Measurements from ENCODE around the gene PTPRR. TPM values are rescaled to one million over a fixed set of nuclear protein-coding genes. Genes with fewer than 3 reads are reported as not detected.

PTPRR gene
- total and polyA plus RNA-seq, 9 donors: 1.1 to 3.3 (median 2.3) TPM

DNA sequence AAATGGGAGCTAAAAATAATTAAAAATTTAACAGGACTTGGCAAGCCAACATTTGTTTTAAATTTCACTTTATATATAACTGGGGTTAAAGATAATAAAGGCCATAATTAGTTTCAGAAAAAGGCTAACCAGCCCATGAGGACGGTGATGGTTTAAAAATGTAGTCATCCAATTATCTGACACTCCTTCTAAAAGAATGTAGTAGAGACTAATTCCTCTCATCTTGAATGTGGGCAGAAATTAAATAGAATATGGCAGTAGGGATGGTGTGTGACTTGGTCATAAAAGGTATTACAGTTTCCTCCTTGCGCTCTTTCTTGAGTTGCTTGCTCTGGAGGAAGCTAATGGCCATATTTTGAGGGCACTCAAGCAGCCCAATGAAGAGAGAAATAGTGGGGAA is 234.2 kb downstream of the PTPRR start:
- no CpG with 5 or more reads among the region's 2 CpGs for WGBS (ENCODE audit: insufficient coverage)
- Histone ChIP-seq H3K27ac (ENCODE audit: low read length) (no peak overlapping the region), H3K4me3 (ENCODE audit: low read length) (no peak overlapping the region), H3K4me1 (ENCODE audit: control insufficient read depth, insufficient read depth, low read length) (peaks cover 2% of the 10 kb centered on the region), H3K9me3 (replicated peaks; ENCODE audit: control insufficient read depth, low read depth, low read length) (no peaks in the 10 kb centered on the region), H3K27me3 (ENCODE audit: control insufficient read depth, insufficient read depth, low read length) (no peaks in the 10 kb centered on the region), H3K36me3 (ENCODE audit: control insufficient read depth, insufficient read depth, low read length) (no peaks in the 10 kb centered on the region)
- DNase-seq: no peak

DNA sequence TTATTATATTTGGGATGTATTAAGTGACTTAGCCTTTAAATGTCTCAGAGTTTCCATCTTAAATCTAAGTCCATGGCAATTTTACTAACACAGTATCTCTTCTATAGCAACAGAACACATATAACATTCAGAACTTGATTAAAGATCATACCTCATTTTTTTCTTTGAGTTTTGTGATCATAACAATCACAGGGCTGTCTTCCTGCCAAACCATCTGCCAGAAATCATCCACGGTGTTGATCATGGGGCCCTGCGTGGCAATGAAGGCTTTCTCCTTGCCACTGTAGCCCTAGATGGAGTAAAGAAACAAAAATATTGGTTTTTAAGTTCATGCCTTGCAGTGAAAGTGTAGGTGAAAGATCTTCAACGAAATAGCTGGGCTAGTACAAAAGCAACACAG is 236.6 kb downstream of the PTPRR start:
- no peak for DNase-seq
- 100% methylated on average over 1 of the region's 3 CpGs for WGBS (ENCODE audit: insufficient coverage)
- no peak overlapping the region for H3K27ac ChIP-seq (ENCODE audit: low read length)
- no peaks in the 10 kb centered on the region for H3K27me3 ChIP-seq (ENCODE audit: control insufficient read depth, insufficient read depth, low read length)
- no peaks in the 10 kb centered on the region for H3K4me1 ChIP-seq (ENCODE audit: control insufficient read depth, insufficient read depth, low read length)
- no peak overlapping the region for H3K4me3 ChIP-seq (ENCODE audit: low read length)
- no peaks in the 10 kb centered on the region for H3K36me3 ChIP-seq (ENCODE audit: control insufficient read depth, insufficient read depth, low read length)
- H3K9me3 ChIP-seq (replicated peaks; ENCODE audit: control insufficient read depth, low read depth, low read length): no peaks in the 10 kb centered on the region

DNA sequence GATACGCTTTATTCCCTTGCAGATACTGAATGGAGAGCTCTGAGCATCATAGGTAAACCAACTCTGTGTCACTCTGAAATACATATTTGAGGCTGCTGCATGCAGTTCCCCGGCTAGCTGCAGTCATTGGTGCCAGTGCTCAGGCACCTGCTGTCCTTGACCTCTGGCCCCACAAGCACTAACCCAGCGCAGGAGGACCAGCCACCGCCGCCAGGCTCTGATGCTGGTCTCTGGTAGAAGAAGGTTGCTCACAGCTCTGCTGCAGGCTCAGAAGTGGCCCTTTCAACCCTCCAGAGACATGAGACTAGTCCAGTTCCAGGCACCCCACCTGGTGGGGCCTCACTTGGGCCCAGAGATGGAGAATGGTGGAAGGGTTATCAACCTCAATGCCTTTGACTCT is 248.8 kb downstream of the PTPRR start:
- no peaks in the 10 kb centered on the region for H3K9me3 ChIP-seq (replicated peaks; ENCODE audit: control insufficient read depth, low read depth, low read length)
- no peaks in the 10 kb centered on the region for H3K27me3 ChIP-seq (ENCODE audit: control insufficient read depth, insufficient read depth, low read length)
- no peak overlapping the region for H3K27ac ChIP-seq (ENCODE audit: low read length)
- H3K36me3 ChIP-seq (ENCODE audit: control insufficient read depth, insufficient read depth, low read length): no peaks in the 10 kb centered on the region
- WGBS (ENCODE audit: insufficient coverage): 96% methylated on average over 4 of the region's 5 CpGs
- DNase-seq: no peak
- no peaks in the 10 kb centered on the region for H3K4me1 ChIP-seq (ENCODE audit: control insufficient read depth, insufficient read depth, low read length)
- no peak overlapping the region for H3K4me3 ChIP-seq (ENCODE audit: low read length)

DNA sequence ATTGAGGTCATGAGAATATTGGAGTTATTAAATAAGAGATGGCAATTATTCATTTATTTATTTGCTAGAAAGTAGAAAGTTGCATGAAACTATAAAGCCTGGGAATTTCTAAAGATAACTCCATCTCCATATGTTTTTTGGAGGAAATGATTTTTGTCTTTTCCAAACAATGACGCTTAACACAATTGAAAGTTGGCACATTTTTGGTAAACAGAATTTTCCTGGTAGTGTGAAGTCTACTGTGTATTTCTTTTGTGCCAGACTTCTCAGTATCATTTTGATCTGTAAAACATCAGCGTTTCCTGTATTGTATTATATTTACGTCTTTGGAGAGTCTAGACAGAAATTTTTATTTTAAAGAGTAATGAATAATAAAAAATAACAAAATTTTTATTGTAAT is 249.6 kb downstream of the PTPRR start:
- no CpG with 5 or more reads among the region's 3 CpGs for WGBS (ENCODE audit: insufficient coverage)

DNA sequence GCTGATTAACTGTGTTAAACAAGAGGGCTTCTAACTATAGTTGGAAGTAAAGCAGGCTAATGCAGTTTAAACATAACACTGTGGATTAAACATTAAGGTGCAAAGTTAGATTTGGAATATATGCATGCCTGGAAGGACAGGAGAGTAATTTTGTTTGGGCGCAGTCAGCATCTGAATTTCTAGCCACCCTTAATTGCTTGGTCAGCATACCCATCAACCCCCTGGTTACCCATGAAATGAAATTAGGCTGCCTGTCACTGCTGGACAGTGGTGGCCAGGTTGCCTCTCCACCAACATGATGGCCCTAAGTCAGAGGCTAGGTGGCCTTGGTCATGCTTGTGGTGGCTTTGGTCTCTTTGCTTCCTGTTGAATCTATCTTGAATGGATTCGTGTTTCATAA is 253.3 kb downstream of the PTPRR start:
- DNase-seq: no peak
- H3K27ac ChIP-seq (ENCODE audit: low read length): no peak overlapping the region
- H3K4me3 ChIP-seq (ENCODE audit: low read length): no peak overlapping the region
- WGBS (ENCODE audit: insufficient coverage): no CpG with 5 or more reads among the region's 2 CpGs
- no peaks in the 10 kb centered on the region for H3K27me3 ChIP-seq (ENCODE audit: control insufficient read depth, insufficient read depth, low read length)
- no peaks in the 10 kb centered on the region for H3K36me3 ChIP-seq (ENCODE audit: control insufficient read depth, insufficient read depth, low read length)
- H3K9me3 ChIP-seq (replicated peaks; ENCODE audit: control insufficient read depth, low read depth, low read length): no peaks in the 10 kb centered on the region
- H3K4me1 ChIP-seq (ENCODE audit: control insufficient read depth, insufficient read depth, low read length): peaks cover 2% of the 10 kb centered on the region

More for the DNA sequence above, 249.6 kb downstream of the PTPRR start:
- H3K27me3 ChIP-seq (ENCODE audit: control insufficient read depth, insufficient read depth, low read length): no peaks in the 10 kb centered on the region
- no peaks in the 10 kb centered on the region for H3K4me1 ChIP-seq (ENCODE audit: control insufficient read depth, insufficient read depth, low read length)
- H3K36me3 ChIP-seq (ENCODE audit: control insufficient read depth, insufficient read depth, low read length): no peaks in the 10 kb centered on the region
- no peak overlapping the region for H3K27ac ChIP-seq (ENCODE audit: low read length)
- no peaks in the 10 kb centered on the region for H3K9me3 ChIP-seq (replicated peaks; ENCODE audit: control insufficient read depth, low read depth, low read length)
- H3K4me3 ChIP-seq (ENCODE audit: low read length): no peak overlapping the region
- no peak for DNase-seq

DNA sequence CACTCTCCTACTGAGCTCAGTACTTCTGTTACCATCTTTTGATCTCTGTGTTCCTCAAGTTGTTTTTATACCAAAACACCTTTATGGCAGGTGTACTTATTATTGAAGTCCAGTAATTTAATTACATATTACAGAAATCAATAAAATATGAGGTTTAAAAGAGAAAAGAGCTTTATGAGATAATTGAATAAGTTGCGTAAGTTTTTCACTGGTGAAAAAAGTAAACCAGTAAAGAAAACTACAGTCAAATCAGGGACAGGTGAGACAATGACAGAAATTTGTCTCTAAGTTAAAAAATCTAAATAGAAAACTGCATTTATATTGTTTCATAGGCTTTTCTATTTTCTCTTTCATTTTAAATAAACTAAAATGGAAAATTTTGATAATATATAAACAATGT is 254.2 kb downstream of the PTPRR start:
- Histone ChIP-seq H3K27me3 (ENCODE audit: control insufficient read depth, insufficient read depth, low read length) (no peaks in the 10 kb centered on the region), H3K9me3 (replicated peaks; ENCODE audit: control insufficient read depth, low read depth, low read length) (no peaks in the 10 kb centered on the region), H3K36me3 (ENCODE audit: control insufficient read depth, insufficient read depth, low read length) (no peaks in the 10 kb centered on the region), H3K4me1 (ENCODE audit: control insufficient read depth, insufficient read depth, low read length) (peaks cover 2% of the 10 kb centered on the region), H3K27ac (ENCODE audit: low read length) (no peak overlapping the region), H3K4me3 (ENCODE audit: low read length) (no peak overlapping the region)
- WGBS (ENCODE audit: insufficient coverage): no CpG with 5 or more reads among the region's 1 CpG
- no peak for DNase-seq

DNA sequence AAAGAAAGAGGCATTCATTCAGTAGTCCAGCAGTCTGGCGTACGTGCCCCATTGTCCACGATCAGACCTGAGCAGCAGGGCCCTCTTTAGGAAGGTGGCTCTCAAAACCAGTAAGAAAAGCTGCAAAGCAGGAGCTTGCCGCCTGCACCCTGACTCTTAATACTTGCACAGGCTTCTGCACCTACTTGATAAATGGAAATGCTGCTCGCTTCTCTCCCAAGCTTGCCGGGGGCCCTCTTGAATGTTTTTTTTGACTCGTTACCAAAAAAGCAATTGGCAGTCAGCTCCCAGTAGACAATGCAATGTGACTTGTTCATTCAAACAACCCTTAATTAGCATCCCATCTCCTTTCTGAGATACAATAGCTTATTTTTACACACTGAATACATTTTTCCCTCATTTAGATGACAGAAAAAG is 256.1 kb downstream of the PTPRR start:
- Histone ChIP-seq H3K36me3 (ENCODE audit: control insufficient read depth, insufficient read depth, low read length) (no peaks in the 10 kb centered on the region), H3K9me3 (replicated peaks; ENCODE audit: control insufficient read depth, low read depth, low read length) (no peaks in the 10 kb centered on the region), H3K4me1 (ENCODE audit: control insufficient read depth, insufficient read depth, low read length) (peaks cover 5% of the 10 kb centered on the region), H3K4me3 (ENCODE audit: low read length) (no peak overlapping the region), H3K27ac (ENCODE audit: low read length) (peak overlapping the region; percentile 38), H3K27me3 (ENCODE audit: control insufficient read depth, insufficient read depth, low read length) (no peaks in the 10 kb centered on the region)
- DNase-seq: peak; percentile 35
- WGBS (ENCODE audit: insufficient coverage): 47% methylated on average over 7 of the region's 7 CpGs

DNA sequence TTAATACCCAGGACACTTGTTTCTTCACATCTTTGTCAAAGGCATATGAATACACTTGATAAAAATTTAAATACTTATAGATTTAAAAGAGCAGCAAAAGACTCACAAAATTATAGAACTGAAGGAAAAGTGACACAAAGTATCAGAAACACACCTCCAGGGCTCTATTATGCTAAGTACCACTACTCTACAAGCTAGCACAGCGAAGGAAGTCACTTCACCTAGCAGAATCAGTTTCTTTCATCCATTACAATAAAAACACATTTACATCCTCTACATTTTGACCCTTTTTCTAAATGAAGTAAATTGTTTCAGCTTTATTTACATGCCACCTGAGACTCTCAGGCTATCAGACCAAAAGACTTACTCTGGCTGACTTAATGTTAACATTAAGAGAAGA is 256.7 kb downstream of the PTPRR start:
- Histone ChIP-seq H3K4me3 (ENCODE audit: low read length) (no peak overlapping the region), H3K4me1 (ENCODE audit: control insufficient read depth, insufficient read depth, low read length) (peaks cover 5% of the 10 kb centered on the region), H3K27ac (ENCODE audit: low read length) (peak overlapping the region; percentile 38), H3K9me3 (replicated peaks; ENCODE audit: control insufficient read depth, low read depth, low read length) (no peaks in the 10 kb centered on the region), H3K36me3 (ENCODE audit: control insufficient read depth, insufficient read depth, low read length) (no peaks in the 10 kb centered on the region), H3K27me3 (ENCODE audit: control insufficient read depth, insufficient read depth, low read length) (no peaks in the 10 kb centered on the region)
- 100% methylated on average over 1 of the region's 1 CpG for WGBS (ENCODE audit: insufficient coverage)
- no peak for DNase-seq

DNA sequence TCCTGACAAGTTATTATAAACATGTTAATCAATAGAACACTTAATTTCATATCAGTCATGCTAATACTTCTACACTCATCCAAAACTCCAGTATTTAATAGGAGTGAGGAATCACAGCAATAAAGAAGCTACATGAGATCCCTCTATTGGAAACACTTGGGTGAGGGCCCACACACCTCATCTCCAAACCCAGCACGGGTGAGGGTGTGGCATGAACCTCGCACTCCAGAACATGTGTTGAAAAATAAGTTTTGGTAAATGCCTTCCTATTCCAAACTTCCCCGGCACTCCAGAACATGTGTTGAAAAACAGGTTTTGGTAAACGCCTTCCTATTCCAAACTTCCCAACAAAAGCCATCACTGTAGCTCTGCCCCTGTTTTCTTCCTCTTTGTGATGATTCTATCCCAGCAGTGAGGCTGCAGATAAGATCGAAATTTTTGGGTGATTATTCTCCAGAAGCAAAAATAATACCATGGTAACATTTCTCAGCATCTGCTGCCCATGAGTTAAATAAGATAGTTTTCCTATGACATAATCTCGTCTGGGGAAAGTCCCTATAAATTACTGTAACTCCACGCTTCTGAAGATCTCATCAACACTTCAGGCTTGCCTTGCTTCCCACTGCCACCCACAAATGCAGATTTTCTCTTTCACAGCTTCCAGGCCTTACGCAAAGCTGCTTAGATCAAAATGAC is 258.9 kb downstream of the PTPRR start:
- Histone ChIP-seq H3K27ac (ENCODE audit: low read length) (peak overlapping the region; percentile 30), H3K27me3 (ENCODE audit: control insufficient read depth, insufficient read depth, low read length) (no peaks in the 10 kb centered on the region), H3K4me1 (ENCODE audit: control insufficient read depth, insufficient read depth, low read length) (peaks cover 5% of the 10 kb centered on the region), H3K9me3 (replicated peaks; ENCODE audit: control insufficient read depth, low read depth, low read length) (no peaks in the 10 kb centered on the region), H3K4me3 (ENCODE audit: low read length) (no peak overlapping the region), H3K36me3 (ENCODE audit: control insufficient read depth, insufficient read depth, low read length) (no peaks in the 10 kb centered on the region)
- no CpG with 5 or more reads among the region's 8 CpGs for WGBS (ENCODE audit: insufficient coverage)
- DNase-seq: peak; percentile 50

DNA sequence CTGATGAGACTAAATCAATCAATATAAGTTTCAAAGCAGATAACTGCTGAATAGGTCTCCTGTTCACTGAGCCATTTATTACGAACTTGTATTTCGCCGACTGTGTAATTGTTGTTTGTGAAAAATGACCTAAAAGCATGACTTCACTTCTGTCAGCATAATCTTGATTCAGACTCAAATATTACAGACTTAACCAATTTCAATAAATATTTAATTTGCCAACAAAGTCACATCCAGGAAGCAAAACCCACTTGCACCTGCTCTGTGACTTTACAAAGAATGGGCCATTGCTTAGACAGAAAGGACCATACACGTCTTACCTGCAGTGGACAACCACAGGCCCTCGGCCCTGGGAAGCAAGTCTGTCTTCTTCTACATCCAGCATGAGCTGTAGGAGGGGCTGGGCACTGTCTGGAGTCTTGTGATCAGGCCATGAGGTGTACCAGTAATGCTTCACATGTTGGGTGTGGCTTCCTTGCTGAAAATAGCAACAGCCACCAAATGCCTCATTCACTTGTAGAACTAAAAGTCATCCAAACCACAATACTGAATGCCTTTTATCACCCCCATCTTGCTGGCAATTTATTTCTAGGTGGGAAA is 259.8 kb downstream of the PTPRR start:
- Histone ChIP-seq H3K9me3 (replicated peaks; ENCODE audit: control insufficient read depth, low read depth, low read length) (no peaks in the 10 kb centered on the region), H3K4me3 (ENCODE audit: low read length) (no peak overlapping the region), H3K27ac (ENCODE audit: low read length) (no peak overlapping the region), H3K27me3 (ENCODE audit: control insufficient read depth, insufficient read depth, low read length) (no peaks in the 10 kb centered on the region), H3K36me3 (ENCODE audit: control insufficient read depth, insufficient read depth, low read length) (no peaks in the 10 kb centered on the region), H3K4me1 (ENCODE audit: control insufficient read depth, insufficient read depth, low read length) (peaks cover 5% of the 10 kb centered on the region)
- WGBS (ENCODE audit: insufficient coverage): 100% methylated on average over 1 of the region's 5 CpGs
- DNase-seq: peak; percentile 52
